Vagina (tissue), 2 donors: Measurements from ENCODE around the gene SLC51B.

ENCODE experiments used
- POLR2A ChIP-seq, 2 donors: fragments of 450-650 bp; IDR thresholded peaks; one replicate each; pipeline ENCODE4 v1.6.1; 2017; ENCODE audit warnings: antibody characterized with exemption in 2 of 2, mild to moderate bottlenecking in 2 of 2, moderate library complexity in 2 of 2
- POLR2AphosphoS5 ChIP-seq, 2 donors: sonication (generic); formaldehyde crosslinking; IDR thresholded peaks; one replicate each; pipeline ENCODE4 v1.9.0; 2017; ENCODE audit warnings: antibody characterized with exemption in 2 of 2, mild to moderate bottlenecking in 2 of 2, low read depth in 1 of 2; ENCODE audit not compliant: insufficient read depth in 1 of 2
- TF ChIP-seq, protein P1 (sequence below), 3 experiments: fragments of 450-650 bp in 2 of 3; fragments of 200-600 bp in 1 of 3; sonication (generic) in 1 of 3; IDR thresholded peaks; one replicate each; pipeline ENCODE4 v1.5.1; 2017 to 2019; ENCODE audit warnings: antibody characterized with exemption in 3 of 3, mild to moderate bottlenecking in 2 of 3, moderate library complexity in 2 of 3

DNA sequence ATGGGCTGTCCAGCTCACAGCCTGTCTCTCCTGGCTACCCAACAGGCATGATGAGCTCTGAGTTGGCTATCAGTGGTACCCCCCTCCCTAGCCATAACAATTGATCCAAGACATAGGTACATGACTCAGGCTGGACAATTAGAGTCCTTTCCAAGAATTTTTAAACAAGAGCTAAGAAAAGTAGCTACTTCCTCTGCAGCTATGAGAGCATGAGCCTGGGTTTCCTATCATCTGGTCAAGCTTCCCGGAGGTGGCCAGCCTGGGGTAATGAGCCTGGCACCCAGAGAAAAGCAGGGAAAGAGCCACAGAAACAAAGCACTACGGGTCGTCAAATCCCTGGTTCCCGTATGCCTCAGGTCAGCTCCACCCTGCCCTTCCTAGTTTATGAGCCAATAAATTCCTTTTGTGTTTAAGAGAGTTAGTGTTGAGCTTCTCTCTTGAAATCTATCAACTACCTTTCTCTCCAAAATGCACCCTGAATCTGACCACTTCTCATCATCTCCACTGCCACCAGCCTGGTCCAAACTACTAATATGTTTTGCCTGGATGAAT is 2.3 kb upstream of the SLC51B start:
- TF ChIP-seq, protein P1, sequence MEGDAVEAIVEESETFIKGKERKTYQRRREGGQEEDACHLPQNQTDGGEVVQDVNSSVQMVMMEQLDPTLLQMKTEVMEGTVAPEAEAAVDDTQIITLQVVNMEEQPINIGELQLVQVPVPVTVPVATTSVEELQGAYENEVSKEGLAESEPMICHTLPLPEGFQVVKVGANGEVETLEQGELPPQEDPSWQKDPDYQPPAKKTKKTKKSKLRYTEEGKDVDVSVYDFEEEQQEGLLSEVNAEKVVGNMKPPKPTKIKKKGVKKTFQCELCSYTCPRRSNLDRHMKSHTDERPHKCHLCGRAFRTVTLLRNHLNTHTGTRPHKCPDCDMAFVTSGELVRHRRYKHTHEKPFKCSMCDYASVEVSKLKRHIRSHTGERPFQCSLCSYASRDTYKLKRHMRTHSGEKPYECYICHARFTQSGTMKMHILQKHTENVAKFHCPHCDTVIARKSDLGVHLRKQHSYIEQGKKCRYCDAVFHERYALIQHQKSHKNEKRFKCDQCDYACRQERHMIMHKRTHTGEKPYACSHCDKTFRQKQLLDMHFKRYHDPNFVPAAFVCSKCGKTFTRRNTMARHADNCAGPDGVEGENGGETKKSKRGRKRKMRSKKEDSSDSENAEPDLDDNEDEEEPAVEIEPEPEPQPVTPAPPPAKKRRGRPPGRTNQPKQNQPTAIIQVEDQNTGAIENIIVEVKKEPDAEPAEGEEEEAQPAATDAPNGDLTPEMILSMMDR (IDR thresholded peaks at IDR 0.05) = no peak
- TF ChIP-seq POLR2AphosphoS5 (IDR thresholded peaks at IDR 0.05; ENCODE audit: insufficient read depth in 1 of 2, low read depth in 1 of 2) (no peak), POLR2A (IDR thresholded peaks at IDR 0.05) (no peak)
